Neural progenitor cell (in vitro differentiated cells): ENCODE data around the gene S100A5. TPM values are rescaled to one million over a fixed set of nuclear protein-coding genes. Genes with fewer than 3 reads are reported as not detected.

Experiments
- DNase-seq: peaks from one replicate; pipeline ENCODE4 v3.0.0-alpha.2; 2016; ENCODE audit warnings: low spot score
- H2AFZ ChIP-seq: fragments of 200-600 bp; sonication (generic); replicated peaks from 2 replicates; pipeline ENCODE4 v1.6.1; 2016; ENCODE audit warnings: antibody characterized with exemption
- H3F3A ChIP-seq: fragments of 200-600 bp; sonication (generic); 2 replicates; pipeline ENCODE4 v1.6.1; 2016; ENCODE audit warnings: antibody characterized with exemption, low read depth
- H3K27ac ChIP-seq: fragments of 200-600 bp; sonication (generic); 2 replicates; pipeline ENCODE4 v1.5.1; 2016; ENCODE audit warnings: mild to moderate bottlenecking
- H3K27me3 ChIP-seq: fragments of 200-600 bp; sonication (generic); 2 replicates; pipeline ENCODE4 v1.6.1; 2016; ENCODE audit warnings: mild to moderate bottlenecking, moderate library complexity
- H3K36me3 ChIP-seq: fragments of 200-600 bp; sonication (generic); 2 replicates; pipeline ENCODE4 v1.5.1; 2016
- H3K4me1 ChIP-seq: fragments of 200-600 bp; sonication (generic); 2 replicates; pipeline ENCODE4 v1.6.1; 2016; ENCODE audit warnings: mixed run types
- H3K4me2 ChIP-seq: fragments of 200-600 bp; sonication (generic); 2 replicates; pipeline ENCODE4 v1.6.1; 2016
- H3K4me3 ChIP-seq: fragments of 200-600 bp; sonication (generic); 2 replicates; pipeline ENCODE4 v1.5.1; 2016
- H3K79me2 ChIP-seq: fragments of 200-600 bp; sonication (generic); 2 replicates; pipeline ENCODE4 v1.6.1; 2016; ENCODE audit warnings: low read depth
- H3K9ac ChIP-seq: fragments of 200-600 bp; sonication (generic); 2 replicates; pipeline ENCODE4 v1.6.1; 2016
- H3K9me3 ChIP-seq: fragments of 200-600 bp; sonication (generic); 2 replicates; pipeline ENCODE4 v1.5.1; 2016; ENCODE audit warnings: low read depth
- H4K20me1 ChIP-seq: fragments of 200-600 bp; sonication (generic); 2 replicates; pipeline ENCODE4 v1.6.1; 2016; ENCODE audit warnings: low read depth
- H3K27ac Mint-ChIP-seq: 3 replicates; pipeline ENCODE4 v1.8.0; 2021; ENCODE audit warnings: mixed read lengths
- H3K27me3 Mint-ChIP-seq: 2 replicates; pipeline ENCODE4 v1.8.0; 2022; ENCODE audit warnings: low read depth, mild to moderate bottlenecking, inconsistent platforms, moderate library complexity, mixed read lengths; ENCODE audit not compliant: insufficient read depth
- H3K36me3 Mint-ChIP-seq: 3 replicates; pipeline ENCODE4 v1.8.0; 2021; ENCODE audit warnings: mixed read lengths
- H3K4me1 Mint-ChIP-seq: 3 replicates; pipeline ENCODE4 v1.8.0; 2021; ENCODE audit warnings: mixed read lengths
- H3K4me3 Mint-ChIP-seq: 3 replicates; pipeline ENCODE4 v1.8.0; 2021; ENCODE audit warnings: mild to moderate bottlenecking, moderate library complexity, mixed read lengths
- H3K9me3 Mint-ChIP-seq: 3 replicates; pipeline ENCODE4 v1.8.0; 2020; ENCODE audit warnings: mixed read lengths
- EZH2 ChIP-seq: fragments of 200-600 bp; sonication (generic); IDR thresholded peaks from 2 replicates; pipeline ENCODE4 v1.6.1; 2017; ENCODE audit warnings: antibody characterized with exemption, mild to moderate bottlenecking, moderate library complexity
- EZH2phosphoT487 ChIP-seq: fragments of 200-600 bp; sonication (generic); IDR thresholded peaks from 2 replicates; pipeline ENCODE4 v1.6.1; 2017; ENCODE audit warnings: antibody characterized with exemption
- total RNA-seq: library from RNA; depleted of rRNA; stranded (reverse); fragments of >200 nt; gene quantifications from 2 replicates; pipeline ENCODE4 v1.2.3, GENCODE V29; 2015; ENCODE audit warnings: low replicate concordance
- TF ChIP-seq, protein P1 (sequence below): fragments of 200-600 bp; sonication (generic); IDR thresholded peaks from 2 replicates; pipeline ENCODE4 v1.5.1; 2017; ENCODE audit warnings: antibody characterized with exemption, mild to moderate bottlenecking

S100A5 gene
- total RNA-seq, 1 donor from 2014 or later: not detected

DNA sequence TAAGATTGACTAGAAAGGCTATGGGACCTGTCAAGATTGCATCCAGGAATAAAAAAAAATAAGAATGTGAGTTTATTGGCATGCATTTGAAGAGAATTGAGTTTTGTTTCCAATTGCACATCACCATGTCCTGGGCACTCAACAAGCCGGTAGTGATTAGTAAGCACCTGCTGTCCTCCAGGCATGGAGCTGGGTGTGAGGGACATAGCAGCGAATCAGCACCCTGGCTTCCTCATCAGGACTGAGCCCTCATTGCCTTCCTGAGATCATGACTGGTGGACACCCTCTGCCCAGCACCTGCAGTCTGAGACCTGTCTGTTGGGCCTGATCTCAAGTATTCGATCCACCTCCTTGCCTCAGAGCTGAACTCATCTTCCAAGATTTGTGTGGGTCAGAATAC, 31.7 kb downstream of the S100A5 start:
- H2AFZ ChIP-seq: no peak overlapping the region
- no peak overlapping the region for H3K4me3 ChIP-seq
- H3K36me3 ChIP-seq: no peaks in the 10 kb centered on the region
- no peak overlapping the region for H3K27ac ChIP-seq
- no peak overlapping the region for H3K9ac ChIP-seq
- no peaks in the 10 kb centered on the region for H4K20me1 ChIP-seq
- no peaks in the 10 kb centered on the region for H3K36me3 Mint-ChIP-seq
- peaks cover 6% of the 10 kb centered on the region for H3K27me3 ChIP-seq
- no peaks in the 10 kb centered on the region for H3K79me2 ChIP-seq
- H3K9me3 Mint-ChIP-seq: no peaks in the 10 kb centered on the region
- H3K9me3 ChIP-seq: no peaks in the 10 kb centered on the region
- H3K27me3 Mint-ChIP-seq: peaks cover 3% of the 10 kb centered on the region
- TF ChIP-seq EZH2: no peak
- TF ChIP-seq, protein P1, sequence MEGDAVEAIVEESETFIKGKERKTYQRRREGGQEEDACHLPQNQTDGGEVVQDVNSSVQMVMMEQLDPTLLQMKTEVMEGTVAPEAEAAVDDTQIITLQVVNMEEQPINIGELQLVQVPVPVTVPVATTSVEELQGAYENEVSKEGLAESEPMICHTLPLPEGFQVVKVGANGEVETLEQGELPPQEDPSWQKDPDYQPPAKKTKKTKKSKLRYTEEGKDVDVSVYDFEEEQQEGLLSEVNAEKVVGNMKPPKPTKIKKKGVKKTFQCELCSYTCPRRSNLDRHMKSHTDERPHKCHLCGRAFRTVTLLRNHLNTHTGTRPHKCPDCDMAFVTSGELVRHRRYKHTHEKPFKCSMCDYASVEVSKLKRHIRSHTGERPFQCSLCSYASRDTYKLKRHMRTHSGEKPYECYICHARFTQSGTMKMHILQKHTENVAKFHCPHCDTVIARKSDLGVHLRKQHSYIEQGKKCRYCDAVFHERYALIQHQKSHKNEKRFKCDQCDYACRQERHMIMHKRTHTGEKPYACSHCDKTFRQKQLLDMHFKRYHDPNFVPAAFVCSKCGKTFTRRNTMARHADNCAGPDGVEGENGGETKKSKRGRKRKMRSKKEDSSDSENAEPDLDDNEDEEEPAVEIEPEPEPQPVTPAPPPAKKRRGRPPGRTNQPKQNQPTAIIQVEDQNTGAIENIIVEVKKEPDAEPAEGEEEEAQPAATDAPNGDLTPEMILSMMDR: no peak
- TF ChIP-seq EZH2phosphoT487: no peak
- peaks cover 10% of the 10 kb centered on the region for H3K4me1 Mint-ChIP-seq
- H3K27ac Mint-ChIP-seq: no peak overlapping the region
- no peak for DNase-seq
- H3K4me3 Mint-ChIP-seq: no peak overlapping the region
- H3K4me2 ChIP-seq: no peak overlapping the region
- no peaks in the 10 kb centered on the region for H3K4me1 ChIP-seq
- H3F3A ChIP-seq: peaks cover 3% of the 10 kb centered on the region

DNA sequence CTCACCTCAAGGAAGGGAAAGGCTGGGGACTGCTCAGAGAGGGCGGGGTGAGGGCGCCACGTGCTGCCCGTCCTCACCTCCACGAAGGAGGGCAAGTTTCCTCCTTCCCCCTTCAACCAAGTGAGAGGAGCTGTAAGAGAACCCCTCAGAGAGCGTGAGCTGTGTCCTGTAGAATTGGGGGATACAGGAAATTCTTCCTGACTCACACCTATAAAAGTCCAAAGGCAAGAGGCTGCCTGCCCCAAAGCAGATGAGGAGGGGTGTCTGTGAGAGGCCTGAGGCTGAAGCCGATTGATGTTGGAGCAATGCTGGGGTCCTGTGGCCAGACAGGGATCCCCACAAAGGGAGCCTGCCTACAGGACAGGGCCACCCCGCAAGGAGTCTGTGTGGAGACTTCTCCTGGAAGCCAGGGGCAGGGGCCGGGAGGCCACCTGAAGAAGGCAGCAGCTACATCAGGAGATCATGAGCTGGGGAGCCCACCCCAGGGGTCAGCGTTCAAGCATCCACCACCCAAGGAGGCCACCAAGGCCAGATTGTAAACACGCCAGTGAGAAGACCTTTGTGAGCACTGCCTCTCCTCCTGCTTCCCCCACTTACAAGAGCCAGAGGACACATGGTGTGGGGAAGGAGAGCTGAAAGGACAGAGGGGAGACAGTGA, 32.7 kb downstream of the S100A5 start:
- no peak overlapping the region for H3K9ac ChIP-seq
- TF ChIP-seq EZH2phosphoT487: no peak
- no peak for TF ChIP-seq EZH2
- TF ChIP-seq, protein P1: no peak
- H3K4me1 ChIP-seq: no peaks in the 10 kb centered on the region
- H4K20me1 ChIP-seq: no peaks in the 10 kb centered on the region
- no peaks in the 10 kb centered on the region for H3K36me3 Mint-ChIP-seq
- no peak overlapping the region for H2AFZ ChIP-seq
- H3K27ac ChIP-seq: no peak overlapping the region
- H3K9me3 ChIP-seq: no peaks in the 10 kb centered on the region
- no peak for DNase-seq
- no peaks in the 10 kb centered on the region for H3K36me3 ChIP-seq
- H3K9me3 Mint-ChIP-seq: no peaks in the 10 kb centered on the region
- H3K4me1 Mint-ChIP-seq: peaks cover 16% of the 10 kb centered on the region
- H3K4me3 ChIP-seq: no peak overlapping the region
- peak overlapping the region; percentile 66 for H3K27ac Mint-ChIP-seq
- no peak overlapping the region for H3K4me2 ChIP-seq
- H3K27me3 Mint-ChIP-seq: peaks cover 5% of the 10 kb centered on the region
- H3F3A ChIP-seq: peaks cover 3% of the 10 kb centered on the region
- no peaks in the 10 kb centered on the region for H3K79me2 ChIP-seq
- peaks cover 6% of the 10 kb centered on the region for H3K27me3 ChIP-seq
- H3K4me3 Mint-ChIP-seq: no peak overlapping the region

DNA sequence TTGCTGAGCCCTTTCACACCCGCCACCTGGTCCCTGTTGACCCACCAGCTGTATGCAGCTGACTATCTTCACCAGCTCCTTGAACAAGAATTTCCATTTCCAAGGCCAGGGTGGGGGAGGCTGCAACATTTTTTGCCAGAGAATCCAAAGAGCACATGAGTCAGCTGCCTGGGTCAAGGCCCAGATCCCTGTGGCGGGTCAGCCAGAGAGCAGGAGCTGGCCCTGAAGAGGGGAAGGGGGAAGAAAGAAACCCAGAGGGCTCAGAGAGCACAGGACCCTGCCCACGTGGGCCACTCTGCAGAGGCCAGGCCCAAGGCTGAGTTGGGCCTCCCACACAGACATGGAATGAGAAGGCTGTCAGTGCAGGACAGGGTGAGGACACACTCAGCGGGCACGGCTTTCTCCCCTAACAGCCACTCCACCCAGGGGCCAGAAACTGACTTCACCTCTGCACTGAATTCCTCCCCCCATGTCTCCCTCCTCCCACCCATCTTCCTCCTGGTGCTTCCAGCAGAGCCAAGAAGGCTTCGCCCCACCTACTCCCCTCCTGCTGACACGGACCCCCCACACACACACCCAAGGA, 33.8 kb downstream of the S100A5 start:
- no peak for DNase-seq
- no peaks in the 10 kb centered on the region for H3K9me3 ChIP-seq
- Mint-ChIP-seq H3K4me3 (no peak overlapping the region), H3K27ac (no peak overlapping the region), H3K36me3 (no peaks in the 10 kb centered on the region), H3K4me1 (peaks cover 16% of the 10 kb centered on the region), H3K9me3 (no peaks in the 10 kb centered on the region), H3K27me3 (peaks cover 5% of the 10 kb centered on the region)
- no peak overlapping the region for H3K27ac ChIP-seq
- no peak for TF ChIP-seq EZH2
- TF ChIP-seq, protein P1: no peak
- no peak for TF ChIP-seq EZH2phosphoT487
- no peak overlapping the region for H3K9ac ChIP-seq
- H3K27me3 ChIP-seq: peaks cover 6% of the 10 kb centered on the region
- peaks cover 3% of the 10 kb centered on the region for H3F3A ChIP-seq
- no peak overlapping the region for H3K4me2 ChIP-seq
- no peaks in the 10 kb centered on the region for H3K36me3 ChIP-seq
- no peaks in the 10 kb centered on the region for H3K79me2 ChIP-seq
- H2AFZ ChIP-seq: no peak overlapping the region
- no peak overlapping the region for H3K4me3 ChIP-seq
- no peaks in the 10 kb centered on the region for H4K20me1 ChIP-seq
- H3K4me1 ChIP-seq: no peaks in the 10 kb centered on the region
